ENCODE measurements around the gene PCED1A.

DNA sequence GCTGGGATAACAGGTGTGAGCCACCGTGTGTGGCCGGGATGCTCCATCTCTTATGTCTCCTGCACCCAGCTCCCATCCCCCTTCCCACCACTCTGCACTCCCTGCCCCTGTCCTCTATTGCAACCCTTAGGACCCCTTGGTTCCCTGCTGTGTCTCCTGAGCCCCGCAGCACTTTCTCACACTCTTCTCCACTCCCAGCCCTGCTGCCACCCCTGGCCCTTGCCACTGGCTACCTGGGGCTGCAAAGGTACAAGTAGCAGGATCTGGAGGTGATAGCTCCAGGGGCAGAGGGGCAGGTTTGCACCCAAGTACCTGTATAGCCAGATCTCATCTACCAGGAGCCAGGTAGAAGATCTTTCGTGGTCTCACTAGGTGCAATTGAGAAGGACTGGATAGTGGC lies 33.4 kb downstream of the PCED1A start:
- TF ChIP-seq MYC (IDR thresholded peaks at IDR 0.05; ENCODE audit: low read depth, low read length): no peak
- TF ChIP-seq EZH2 (IDR thresholded peaks at IDR 0.05; ENCODE audit: borderline replicate concordance, low read depth, low read length, severe bottlenecking): no peak
- TF ChIP-seq CTCF (IDR thresholded peaks at IDR 0.05; ENCODE audit: extremely low read depth in 1 of 2, insufficient read depth in 1 of 2, low read depth in 1 of 2, low read length in 2 of 2): no peak
- TF ChIP-seq JUN (IDR thresholded peaks at IDR 0.05; ENCODE audit: borderline replicate concordance, insufficient read depth, insufficient read length, low read depth): no peak
- TF ChIP-seq, protein P1, sequence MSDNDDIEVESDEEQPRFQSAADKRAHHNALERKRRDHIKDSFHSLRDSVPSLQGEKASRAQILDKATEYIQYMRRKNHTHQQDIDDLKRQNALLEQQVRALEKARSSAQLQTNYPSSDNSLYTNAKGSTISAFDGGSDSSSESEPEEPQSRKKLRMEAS (IDR thresholded peaks at IDR 0.05; ENCODE audit: insufficient read depth, insufficient read length): no peak
- TF ChIP-seq POLR2AphosphoS5 (IDR thresholded peaks at IDR 0.05; ENCODE audit: insufficient read depth, low read depth, low read length): no peak

Data from endothelial cell of umbilical vein (primary cell).